Right lobe of liver (tissue), 4 donors: ENCODE measurements around the gene TENM3.

Experiments
- POLR2A ChIP-seq: fragments of 450-650 bp; IDR thresholded peaks from one replicate; pipeline ENCODE4 v1.6.1; 2017; ENCODE audit warnings: antibody characterized with exemption, mild to moderate bottlenecking
- TF ChIP-seq, protein P1 (sequence below), 4 donors: fragments of 200-600 bp in 3 of 4; fragments of 450-650 bp in 1 of 4; IDR thresholded peaks; one replicate each; pipeline versions ENCODE4 v1.5.1 to v1.8.0; 2016 to 2022; ENCODE audit warnings: antibody characterized with exemption in 4 of 4, mild to moderate bottlenecking in 2 of 4
- donor health status: DM: no; HTN: no; CAD: no.
- donor health status: DM: no; HTN: no; CAD: no.
- donor health status: DM: no; HTN: yes; CAD: no.

DNA sequence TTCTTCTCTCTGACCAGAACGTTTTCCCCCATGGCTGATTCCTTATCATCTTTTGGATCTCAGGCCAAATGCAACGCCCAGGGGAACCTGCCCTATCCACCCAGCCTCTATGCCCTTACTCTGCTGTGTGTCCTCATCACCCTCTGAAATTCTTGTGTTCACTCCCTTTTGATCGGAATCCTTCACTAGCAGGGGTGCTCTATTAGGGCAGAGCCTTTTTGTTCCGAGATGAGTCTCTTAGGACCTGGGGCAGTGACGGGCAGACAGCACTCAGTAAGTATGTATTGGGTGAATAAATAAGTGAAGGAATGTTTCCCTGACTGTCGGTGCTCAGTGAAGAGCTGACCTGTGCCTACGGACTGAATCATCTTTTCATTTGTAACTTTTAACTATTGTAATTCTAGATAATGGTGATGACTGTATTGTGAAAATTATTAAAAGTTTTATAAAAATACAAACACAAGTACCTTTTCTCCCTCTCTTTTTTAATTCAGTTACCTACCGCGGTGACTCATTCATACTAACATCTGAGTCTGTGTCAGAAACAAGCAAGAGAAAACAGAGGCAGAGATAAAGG is 4.8 kb upstream of the TENM3 start:
- TF ChIP-seq, protein P1, sequence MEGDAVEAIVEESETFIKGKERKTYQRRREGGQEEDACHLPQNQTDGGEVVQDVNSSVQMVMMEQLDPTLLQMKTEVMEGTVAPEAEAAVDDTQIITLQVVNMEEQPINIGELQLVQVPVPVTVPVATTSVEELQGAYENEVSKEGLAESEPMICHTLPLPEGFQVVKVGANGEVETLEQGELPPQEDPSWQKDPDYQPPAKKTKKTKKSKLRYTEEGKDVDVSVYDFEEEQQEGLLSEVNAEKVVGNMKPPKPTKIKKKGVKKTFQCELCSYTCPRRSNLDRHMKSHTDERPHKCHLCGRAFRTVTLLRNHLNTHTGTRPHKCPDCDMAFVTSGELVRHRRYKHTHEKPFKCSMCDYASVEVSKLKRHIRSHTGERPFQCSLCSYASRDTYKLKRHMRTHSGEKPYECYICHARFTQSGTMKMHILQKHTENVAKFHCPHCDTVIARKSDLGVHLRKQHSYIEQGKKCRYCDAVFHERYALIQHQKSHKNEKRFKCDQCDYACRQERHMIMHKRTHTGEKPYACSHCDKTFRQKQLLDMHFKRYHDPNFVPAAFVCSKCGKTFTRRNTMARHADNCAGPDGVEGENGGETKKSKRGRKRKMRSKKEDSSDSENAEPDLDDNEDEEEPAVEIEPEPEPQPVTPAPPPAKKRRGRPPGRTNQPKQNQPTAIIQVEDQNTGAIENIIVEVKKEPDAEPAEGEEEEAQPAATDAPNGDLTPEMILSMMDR (IDR thresholded peaks at IDR 0.05): no peak
- TF ChIP-seq POLR2A: no peak
